Ishikawa (cell line): ENCODE data around the gene KCNN3.

Source experiments
- CEBPB ChIP-seq: IDR thresholded peaks from 2 replicates; pipeline ENCODE4 v1.6.1; 2012
- CREB1 ChIP-seq: IDR thresholded peaks from 2 replicates; pipeline ENCODE4 v1.6.1; 2012; ENCODE audit warnings: low read depth
- EGR1 ChIP-seq: IDR thresholded peaks from 2 replicates; pipeline ENCODE4 v1.6.1; 2012
- EP300 ChIP-seq: IDR thresholded peaks from 2 replicates; pipeline ENCODE4 v1.6.1; 2012; ENCODE audit warnings: borderline replicate concordance
- FOXM1 ChIP-seq: IDR thresholded peaks from 2 replicates; pipeline ENCODE4 v1.6.1; 2012; ENCODE audit warnings: low read depth, borderline replicate concordance
- MAX ChIP-seq: IDR thresholded peaks from 2 replicates; pipeline ENCODE4 v1.6.1; 2012
- NFIC ChIP-seq: IDR thresholded peaks from 2 replicates; pipeline ENCODE4 v1.6.1; 2012
- RAD21 ChIP-seq: IDR thresholded peaks from 2 replicates; pipeline ENCODE4 v1.6.1; 2012; ENCODE audit warnings: low read depth
- REST ChIP-seq: IDR thresholded peaks from 2 replicates; pipeline ENCODE4 v1.6.1; 2012; ENCODE audit warnings: low read depth, mild to moderate bottlenecking
- TAF1 ChIP-seq: IDR thresholded peaks from 2 replicates; pipeline ENCODE4 v1.6.1; 2012; ENCODE audit warnings: low read depth, mild to moderate bottlenecking
- TCF12 ChIP-seq: IDR thresholded peaks from 2 replicates; pipeline ENCODE4 v1.6.1; 2012; ENCODE audit warnings: low read depth
- TEAD4 ChIP-seq: IDR thresholded peaks from 2 replicates; pipeline ENCODE4 v1.6.1; 2012
- USF1 ChIP-seq: IDR thresholded peaks from 2 replicates; pipeline ENCODE4 v1.6.1; 2012
- YY1 ChIP-seq: IDR thresholded peaks from 2 replicates; pipeline ENCODE4 v1.6.1; 2012; ENCODE audit warnings: low read depth
- ZBTB7A ChIP-seq: IDR thresholded peaks from 2 replicates; pipeline ENCODE4 v1.6.1; 2012; ENCODE audit warnings: low read depth

KCNN3 gene

GRCh38 chr1:154730986-154731489 lies 139.0 kb downstream of the KCNN3 start:
- no peak for TF ChIP-seq ZBTB7A
- no peak for TF ChIP-seq TCF12
- TF ChIP-seq NFIC = no peak
- TF ChIP-seq FOXM1 = no peak
- TF ChIP-seq MAX = no peak
- TF ChIP-seq EP300 = no peak
- no peak for TF ChIP-seq TEAD4
- TF ChIP-seq RAD21 = no peak
- no peak for TF ChIP-seq CREB1
- no peak for TF ChIP-seq USF1
- no peak for TF ChIP-seq REST
- no peak for TF ChIP-seq TAF1
- TF ChIP-seq YY1 = no peak
- TF ChIP-seq CEBPB = no peak
- TF ChIP-seq EGR1 = no peak

GRCh38 chr1:154730259-154730658 lies 139.8 kb downstream of the KCNN3 start:
- TF ChIP-seq FOXM1 (no peak), YY1 (no peak), CREB1 (no peak), RAD21 (no peak), MAX (no peak), REST (no peak), TEAD4 (no peak), ZBTB7A (no peak), NFIC (no peak), USF1 (no peak), CEBPB (no peak), TAF1 (no peak), TCF12 (no peak), EP300 (no peak), EGR1 (no peak)

GRCh38 chr1:154729577-154729976 lies 140.5 kb downstream of the KCNN3 start:
- TF ChIP-seq YY1 (no peak), EP300 (no peak), CREB1 (no peak), TEAD4 (no peak), RAD21 (no peak), MAX (no peak), EGR1 (no peak), USF1 (no peak)

GRCh38 chr1:154729031-154729442 lies 141.0 kb downstream of the KCNN3 start:
- TF ChIP-seq TCF12 (no peak), EGR1 (no peak), NFIC (no peak), CEBPB (no peak), RAD21 (no peak), REST (no peak), CREB1 (no peak), FOXM1 (no peak), TEAD4 (no peak), YY1 (no peak), ZBTB7A (no peak), TAF1 (no peak), EP300 (no peak)
